HG02571 (cell line): Measurements from ENCODE around the gene ZNF280B.
"Not testable (repeated sequence)": the region's sequence is repeated elsewhere in the genome, so short reads cannot be mapped to it uniquely, and the experiment has no call there.

Experiments
- ATAC-seq: cut with Tn5 transposase; IDR thresholded peaks from one replicate; pipeline ENCODE4 v1.9.1; 2021; ENCODE audit warnings: mild to moderate bottlenecking, moderate library complexity; ENCODE audit not compliant: unreplicated experiment

Gene ZNF280B

GRCh38 chr22:22510833-22511232 lies 2.3 kb upstream of the ZNF280B start:
- not testable (repeated sequence) for ATAC-seq

GRCh38 chr22:22509912-22510311 lies 1.4 kb upstream of the ZNF280B start:
- not testable (repeated sequence) for ATAC-seq

DNA sequence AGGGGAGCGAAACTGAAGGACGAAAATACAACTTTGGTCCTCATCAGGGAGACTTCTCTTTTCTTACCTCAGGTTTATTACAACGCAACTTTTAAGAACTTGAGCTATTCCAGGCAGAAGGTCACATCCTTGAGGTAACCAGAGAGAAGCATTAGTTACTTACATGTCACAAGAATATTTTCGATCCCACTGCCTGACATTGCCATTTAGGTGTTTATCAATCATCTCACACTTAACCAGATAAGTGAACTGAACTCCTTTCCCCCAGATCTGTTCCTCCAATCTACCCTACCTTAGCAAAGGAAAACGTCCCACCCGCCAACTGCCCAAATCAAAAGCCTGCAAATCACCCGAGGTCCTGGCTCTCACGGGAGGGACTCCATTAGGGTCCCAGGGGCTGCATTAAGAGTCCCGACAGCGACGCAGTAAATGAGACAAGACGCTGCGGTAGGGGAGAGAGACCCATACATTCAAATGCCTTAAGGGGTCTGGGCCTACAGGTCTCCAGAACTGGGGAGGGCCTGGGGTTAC lies 734 bp downstream of the ZNF280B start:
- no peak for ATAC-seq

- ATAC-seq = no peak
These were observed 1.8 kb downstream of the ZNF280B start for GRCh38 chr22:22506736-22507135.

DNA sequence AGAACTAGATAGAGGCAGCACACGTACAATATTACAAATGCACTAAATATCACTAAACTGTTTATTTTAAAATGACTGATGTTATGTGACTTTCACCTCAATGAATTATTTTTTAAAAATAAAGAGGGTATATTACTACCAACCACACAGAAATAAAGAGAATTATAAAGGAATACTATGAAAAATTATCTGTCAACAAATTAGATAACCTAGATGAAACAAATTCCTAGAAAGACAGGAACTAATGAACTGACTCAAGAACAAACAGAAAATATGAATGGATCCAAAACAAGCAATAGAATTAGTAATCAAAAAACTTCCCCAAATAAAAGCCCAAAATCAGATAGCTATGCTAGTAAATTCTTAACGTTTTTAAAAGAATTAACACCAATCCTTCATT lies 10.3 kb downstream of the ZNF280B start:
- ATAC-seq = no peak

- ATAC-seq = not testable (repeated sequence)
These were observed 17.0 kb downstream of the ZNF280B start for GRCh38 chr22:22491589-22491988.

GRCh38 chr22:22488736-22489135 lies 19.8 kb downstream of the ZNF280B start:
- no peak for ATAC-seq

- ATAC-seq = no peak
These were observed 20.5 kb downstream of the ZNF280B start for GRCh38 chr22:22487869-22488597.

- no peak for ATAC-seq
These were observed 21.5 kb downstream of the ZNF280B start for GRCh38 chr22:22487059-22487458.

- no peak for ATAC-seq
These were observed 22.2 kb downstream of the ZNF280B start for GRCh38 chr22:22486132-22486899.

DNA sequence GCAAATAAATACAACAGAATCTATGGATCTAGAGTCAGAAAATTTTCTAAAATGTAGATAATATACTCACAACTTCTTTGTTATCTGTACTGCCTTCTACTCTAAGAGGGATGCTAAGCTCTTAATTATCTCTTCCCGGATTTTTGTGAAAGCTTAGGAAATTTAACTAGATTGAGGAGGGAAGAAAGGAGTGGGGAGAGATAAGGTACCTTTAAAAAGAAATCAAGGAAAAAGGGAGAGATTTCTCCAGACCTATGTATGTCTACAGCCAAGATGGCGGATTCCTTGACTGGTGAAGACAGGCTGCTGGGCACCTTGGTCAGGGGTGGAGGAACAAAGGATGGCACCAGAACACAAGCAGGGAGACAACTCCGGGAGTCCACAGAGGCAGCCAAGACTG lies 23.0 kb downstream of the ZNF280B start:
- no peak for ATAC-seq

DNA sequence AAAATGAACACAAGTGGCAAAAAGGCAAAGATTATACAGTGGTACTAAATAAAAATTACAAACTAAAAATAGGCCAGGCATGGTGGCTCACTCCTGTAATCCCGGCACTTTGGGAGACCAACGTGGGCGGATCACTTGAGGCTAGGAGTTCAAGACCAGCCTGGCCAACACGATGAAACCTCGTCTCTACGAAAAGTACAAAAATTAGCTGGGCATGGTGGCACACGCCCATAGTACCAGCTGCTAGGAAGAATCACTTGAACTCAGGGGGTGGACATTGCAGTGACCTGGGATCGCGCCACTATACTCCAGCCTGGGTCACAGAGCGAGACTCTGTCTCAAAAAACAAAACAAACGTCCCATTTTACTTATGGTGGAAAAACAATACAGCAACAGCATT lies 24.5 kb downstream of the ZNF280B start:
- no peak for ATAC-seq

DNA sequence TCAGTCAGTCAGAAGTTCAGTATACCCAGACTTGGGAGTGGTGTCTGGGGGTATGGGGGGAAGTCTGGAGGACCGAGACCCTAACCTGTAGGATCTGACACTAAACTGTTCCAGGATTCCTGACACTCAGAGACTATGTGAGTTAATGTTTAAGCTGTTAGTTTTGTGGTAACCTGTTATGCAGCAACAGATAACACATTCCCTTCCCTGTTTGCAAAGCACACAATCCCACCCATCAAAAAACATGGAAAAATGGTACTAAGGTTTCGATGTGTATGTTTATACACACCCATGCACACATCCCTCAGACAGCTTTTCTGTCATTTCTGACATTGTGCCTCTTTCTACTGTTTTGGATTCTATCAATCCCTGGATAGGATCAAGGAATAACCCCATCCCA lies 27.6 kb downstream of the ZNF280B start:
- ATAC-seq = no peak

GRCh38 chr22:22479999-22480532 lies 28.5 kb downstream of the ZNF280B start:
- ATAC-seq = no peak

- ATAC-seq = no peak
These were observed 29.4 kb downstream of the ZNF280B start for GRCh38 chr22:22479116-22479515.

DNA sequence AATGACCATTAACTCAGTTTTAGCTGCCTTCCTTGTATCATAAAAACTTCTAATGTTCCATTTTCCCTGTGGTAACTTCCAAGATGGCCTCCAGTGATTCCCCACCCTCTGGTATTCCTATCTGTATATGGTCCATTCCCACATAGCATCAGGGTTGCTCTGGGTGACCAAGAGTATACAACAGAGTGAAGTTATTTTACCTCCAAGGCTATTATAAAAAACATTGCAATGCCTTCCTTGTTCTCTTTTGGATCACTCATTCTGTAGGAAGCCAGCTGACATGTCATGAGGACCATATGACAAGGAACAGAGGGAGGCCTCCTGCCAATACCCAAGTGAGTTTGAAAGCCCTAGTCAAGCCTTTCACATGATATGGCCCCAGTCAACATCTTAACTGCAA lies 30.1 kb downstream of the ZNF280B start:
- no peak for ATAC-seq

DNA sequence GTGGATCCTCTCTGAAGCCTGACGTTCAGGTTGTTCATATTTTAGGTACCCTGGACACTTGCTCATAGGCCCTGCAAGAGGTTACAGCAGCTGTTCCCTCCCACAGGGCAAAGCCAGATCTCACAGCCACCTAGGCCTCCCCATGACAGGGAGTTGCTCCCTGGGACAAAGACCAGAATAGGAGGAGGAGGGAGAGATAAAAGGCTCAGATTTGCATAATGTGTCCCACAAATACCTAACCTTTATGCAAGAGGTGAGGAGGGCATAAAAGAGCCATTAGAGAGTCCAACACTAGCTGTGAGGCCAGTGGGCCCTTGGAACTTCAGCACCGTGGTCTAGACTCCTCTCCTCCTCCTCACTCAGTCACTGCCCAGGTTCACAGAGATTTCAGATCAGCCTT lies 33.8 kb downstream of the ZNF280B start:
- ATAC-seq = no peak

DNA sequence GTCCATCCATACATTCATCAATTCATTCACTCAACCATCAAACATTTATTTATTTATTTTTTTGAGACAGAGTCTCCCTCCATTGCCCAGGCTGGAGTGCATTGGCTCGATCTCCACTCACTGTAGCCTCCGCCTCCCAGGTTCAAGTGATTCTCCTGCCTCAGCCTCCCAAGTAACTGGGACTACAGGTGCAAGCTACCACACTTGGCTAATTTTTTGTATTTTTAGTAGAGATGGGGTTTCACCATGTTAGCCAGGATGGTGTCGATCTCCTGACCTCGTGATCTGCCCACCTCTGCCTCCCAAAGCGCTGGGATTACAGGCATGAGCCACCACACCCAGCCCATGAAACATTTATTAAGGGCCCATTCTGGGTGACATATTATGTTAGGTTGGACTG lies 37.4 kb downstream of the ZNF280B start:
- ATAC-seq = not testable (repeated sequence)

- no peak for ATAC-seq
These were observed 39.0 kb downstream of the ZNF280B start for GRCh38 chr22:22469527-22469926.

- not testable (repeated sequence) for ATAC-seq
These were observed 39.6 kb downstream of the ZNF280B start for GRCh38 chr22:22468794-22469469.

DNA sequence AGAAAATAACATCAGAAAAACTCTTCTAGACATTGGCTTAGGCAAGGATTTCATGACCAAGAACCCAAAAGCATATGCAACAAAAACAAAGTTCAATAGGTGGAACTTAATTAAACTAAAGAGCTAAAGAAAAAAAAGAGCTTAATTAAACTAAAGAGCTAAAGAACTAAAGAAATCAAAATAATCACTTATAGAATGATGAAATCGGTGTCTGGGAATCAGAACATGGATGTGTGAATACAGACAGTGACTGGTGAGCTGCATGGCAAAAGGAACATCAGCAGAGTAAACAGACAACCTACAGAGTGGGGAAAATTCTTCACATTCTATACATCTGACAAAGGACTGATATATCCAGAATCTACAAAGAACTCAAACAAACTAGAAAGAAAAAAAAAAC lies 41.4 kb downstream of the ZNF280B start:
- ATAC-seq = no peak
